A673 (cell line): ENCODE results near the gene DDC.

Experiments
- CTCF ChIP-seq: fragments of 300-800, 200-600 bp; sonication (generic); conservative IDR thresholded peaks from 2 replicates; pipeline ENCODE4 v1.5.1; 2017; ENCODE audit warnings: low read depth, mild to moderate bottlenecking, antibody characterized with exemption, low read length, moderate library complexity, mixed read lengths
- EZH2 ChIP-seq: fragments of 200-600 bp; sonication (generic); IDR thresholded peaks from 2 replicates; pipeline ENCODE4 v1.6.1; 2017; ENCODE audit warnings: borderline replicate concordance, low read depth, mild to moderate bottlenecking, mixed read lengths, antibody characterized with exemption, low read length; ENCODE audit not compliant: poor library complexity, severe bottlenecking

GRCh38 chr7:50416527-50417182 lies 148.6 kb downstream of the DDC start:
- TF ChIP-seq CTCF (no peak), EZH2 (no peak)
